HEK293 (cell line): ENCODE data around the gene DYNLT3.

Experiments
- CTCF ChIA-PET: fragments of 350-600 bp; formaldehyde crosslinking; extraction: SDS; loops from one replicate; lab custom pipeline; 2021; ENCODE audit warnings: antibody characterized with exemption; lab: Yijun Ruan, JAX
- POLR2A ChIA-PET: fragments of 300-600 bp; formaldehyde crosslinking; extraction: SDS; loops from one replicate; lab custom pipeline; 2020; ENCODE audit warnings: antibody characterized with exemption, inconsistent platforms; lab: Yijun Ruan, JAX
- H3K27ac ChIP-seq: fragments of 200-500 bp; sonication (Bioruptor generic); 2 replicates; pipeline ENCODE4 v1.5.1; 2014; ENCODE audit warnings: low read depth, low read length, control low read depth, inconsistent platforms; ENCODE audit errors: extremely low read depth
- H3K36me3 ChIP-seq, 2 experiments: fragments of 200-500 bp in 1 of 2; sonication (Bioruptor generic) in 1 of 2; 1 replicate in 1 of 2; 2 replicates in 1 of 2; pipeline ENCODE4 v1.5.1; 2014 to 2017; ENCODE audit warnings: inconsistent platforms in 2 of 2, low read length in 2 of 2; ENCODE audit not compliant: control insufficient read depth in 2 of 2, insufficient read depth in 1 of 2
- H3K4me1 ChIP-seq: fragments of 200-500 bp; sonication (Bioruptor generic); 2 replicates; pipeline ENCODE4 v1.5.1; 2014; ENCODE audit warnings: mild to moderate bottlenecking, low read length, inconsistent platforms; ENCODE audit not compliant: control insufficient read depth, insufficient read depth
- H3K4me3 ChIP-seq: 2 replicates; pipeline ENCODE4 v1.5.1; 2011; ENCODE audit warnings: low read depth, mild to moderate bottlenecking, control low read depth, low read length, moderate library complexity
- H3K9me3 ChIP-seq: fragments of 200-500 bp; sonication (Bioruptor generic); 2 replicates; pipeline ENCODE4 v1.5.1; 2014; ENCODE audit warnings: low read depth, low read length, inconsistent platforms; ENCODE audit not compliant: control insufficient read depth, insufficient read depth
- GLI2 ChIP-seq: fragments of 450-650 bp; formaldehyde crosslinking; IDR thresholded peaks from 2 replicates; pipeline ENCODE4; 2017; ENCODE audit warnings: missing biosample characterization, missing genetic modification characterization, low read depth, borderline replicate concordance
- KLF9 ChIP-seq: fragments of 450-650 bp; formaldehyde crosslinking; IDR thresholded peaks from 2 replicates; pipeline ENCODE4 v1.5.1; 2016; ENCODE audit warnings: missing biosample characterization, missing genetic modification characterization, low read depth
- OSR2 ChIP-seq: fragments of 450-650 bp; formaldehyde crosslinking; IDR thresholded peaks from 2 replicates; pipeline ENCODE4 v1.5.1; 2016; ENCODE audit warnings: missing biosample characterization, missing genetic modification characterization
- ZFHX2 ChIP-seq: fragments of 450-650 bp; formaldehyde crosslinking; conservative IDR thresholded peaks from 2 replicates; pipeline ENCODE4 v1.5.1; 2016; ENCODE audit warnings: missing biosample characterization, missing genetic modification characterization
- ZNF223 ChIP-seq: fragments of 450-650 bp; formaldehyde crosslinking; IDR thresholded peaks from 2 replicates; pipeline ENCODE4 v1.5.1; 2016; ENCODE audit warnings: missing biosample characterization, missing genetic modification characterization
- ZNF311 ChIP-seq: fragments of 450-650 bp; formaldehyde crosslinking; IDR thresholded peaks from 2 replicates; pipeline ENCODE4 v1.5.1; 2017; ENCODE audit warnings: missing biosample characterization, missing genetic modification characterization, borderline replicate concordance
- ZNF324 ChIP-seq: fragments of 450-650 bp; formaldehyde crosslinking; IDR thresholded peaks from 2 replicates; pipeline ENCODE4 v1.5.1; 2016; ENCODE audit warnings: missing biosample characterization, missing genetic modification characterization
- ZNF335 ChIP-seq: fragments of 450-650 bp; formaldehyde crosslinking; conservative IDR thresholded peaks from 2 replicates; pipeline ENCODE4 v1.5.1; 2016; ENCODE audit warnings: missing biosample characterization, missing genetic modification characterization
- ZNF521 ChIP-seq: fragments of 450-650 bp; formaldehyde crosslinking; IDR thresholded peaks from 2 replicates; pipeline ENCODE4 v1.5.1; 2017; ENCODE audit warnings: missing biosample characterization, mild to moderate bottlenecking, missing genetic modification characterization
- ZNF610 ChIP-seq: fragments of 450-650 bp; formaldehyde crosslinking; IDR thresholded peaks from 2 replicates; pipeline ENCODE4 v1.5.1; 2016; ENCODE audit warnings: missing biosample characterization, missing genetic modification characterization, borderline replicate concordance
- ZNF621 ChIP-seq: fragments of 450-650 bp; formaldehyde crosslinking; IDR thresholded peaks from 2 replicates; pipeline ENCODE4 v1.5.1; 2017; ENCODE audit warnings: missing biosample characterization, missing genetic modification characterization
- ZNF624 ChIP-seq: fragments of 450-650 bp; formaldehyde crosslinking; IDR thresholded peaks from 2 replicates; pipeline ENCODE4 v1.5.1; 2017; ENCODE audit warnings: missing biosample characterization, missing genetic modification characterization
- ZNF707 ChIP-seq: fragments of 450-650 bp; formaldehyde crosslinking; IDR thresholded peaks from 2 replicates; pipeline ENCODE4 v1.5.1; 2016; ENCODE audit warnings: missing biosample characterization, missing genetic modification characterization
- ZNF76 ChIP-seq: fragments of 450-650 bp; formaldehyde crosslinking; IDR thresholded peaks from 2 replicates; pipeline ENCODE4; 2016; ENCODE audit warnings: low read depth, missing biosample characterization, missing genetic modification characterization, borderline replicate concordance
- ZSCAN30 ChIP-seq: fragments of 450-650 bp; IDR thresholded peaks from 2 replicates; pipeline ENCODE4 v1.5.1; 2018; ENCODE audit warnings: missing biosample characterization, mild to moderate bottlenecking, missing genetic modification characterization, moderate library complexity
- TF ChIP-seq, protein P1 (sequence below): fragments of 450-650 bp; formaldehyde crosslinking; IDR thresholded peaks from 2 replicates; pipeline ENCODE4 v1.5.1; 2016; ENCODE audit warnings: missing biosample characterization, missing genetic modification characterization
- TF ChIP-seq, protein P2 (sequence below): fragments of 450-650 bp; formaldehyde crosslinking; IDR thresholded peaks from 2 replicates; pipeline ENCODE4 v1.5.1; 2016; ENCODE audit warnings: missing biosample characterization, missing genetic modification characterization
- TF ChIP-seq, protein P3 (sequence below): fragments of 450-650 bp; formaldehyde crosslinking; conservative IDR thresholded peaks from 2 replicates; pipeline ENCODE4 v1.5.1; 2016; ENCODE audit warnings: low read depth, missing biosample characterization, missing genetic modification characterization
- TF ChIP-seq, protein P4 (sequence below): fragments of 450-650 bp; formaldehyde crosslinking; IDR thresholded peaks from 2 replicates; pipeline ENCODE4 v1.5.1; 2016; ENCODE audit warnings: missing biosample characterization, missing genetic modification characterization, borderline replicate concordance
- TF ChIP-seq, protein P5 (sequence below): fragments of 450-650 bp; formaldehyde crosslinking; IDR thresholded peaks from 2 replicates; pipeline ENCODE4 v1.5.1; 2016; ENCODE audit warnings: missing biosample characterization, missing genetic modification characterization

Gene DYNLT3

DNA sequence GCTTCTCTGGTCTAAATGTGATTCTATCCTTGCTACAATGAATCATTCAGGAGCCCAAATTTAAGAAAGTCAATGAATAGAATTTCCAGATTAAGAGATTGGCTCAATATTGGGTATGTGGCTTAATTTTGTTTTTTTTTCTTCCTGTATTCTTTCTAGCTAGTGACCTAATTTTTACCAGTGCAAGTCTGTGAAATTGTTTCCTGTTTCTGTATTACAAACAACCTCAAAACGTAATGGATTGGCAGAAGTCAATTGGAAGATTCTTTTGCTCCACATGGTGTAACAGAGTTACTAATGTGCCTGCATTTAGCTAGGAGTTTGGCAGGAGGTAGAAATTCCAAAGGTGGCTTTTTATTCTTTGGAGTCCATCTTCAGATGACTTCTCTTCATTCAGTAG is 17.6 kb downstream of the DYNLT3 start:
- no peaks in the 10 kb centered on the region for H3K4me1 ChIP-seq
- no peaks in the 10 kb centered on the region for H3K9me3 ChIP-seq
- no peak overlapping the region for H3K27ac ChIP-seq
- H3K36me3 ChIP-seq, result no peaks in the 10 kb centered on the region
- no peak overlapping the region for H3K4me3 ChIP-seq
- CTCF ChIA-PET, result interaction anchor here (0.6 to 1.6 kb wide), 5 partner anchors 86 to 497 kb away, joined by 3 to 4 read pairs (median 3); partner anchors contain the start of gene RPGR
- TF ChIP-seq GLI2 (tag by site-specific recombination), result no peak
- TF ChIP-seq ZFHX2, result no peak
- TF ChIP-seq ZNF624 (tag by site-specific recombination), result no peak
- TF ChIP-seq ZNF707 (tag by site-specific recombination), result no peak
- TF ChIP-seq ZNF610 (tag by site-specific recombination), result no peak
- no peak for TF ChIP-seq ZNF311 (tag by site-specific recombination)
- TF ChIP-seq ZNF335 (tag by site-specific recombination), result no peak
- no peak for TF ChIP-seq ZNF223 (tag by site-specific recombination)
- no peak for TF ChIP-seq ZNF76 (tag by site-specific recombination)
- TF ChIP-seq OSR2 (tag by site-specific recombination), result no peak
- no peak for TF ChIP-seq ZNF324
- no peak for TF ChIP-seq KLF9 (tag by site-specific recombination)
- no peak for TF ChIP-seq ZSCAN30
- TF ChIP-seq, protein P1, sequence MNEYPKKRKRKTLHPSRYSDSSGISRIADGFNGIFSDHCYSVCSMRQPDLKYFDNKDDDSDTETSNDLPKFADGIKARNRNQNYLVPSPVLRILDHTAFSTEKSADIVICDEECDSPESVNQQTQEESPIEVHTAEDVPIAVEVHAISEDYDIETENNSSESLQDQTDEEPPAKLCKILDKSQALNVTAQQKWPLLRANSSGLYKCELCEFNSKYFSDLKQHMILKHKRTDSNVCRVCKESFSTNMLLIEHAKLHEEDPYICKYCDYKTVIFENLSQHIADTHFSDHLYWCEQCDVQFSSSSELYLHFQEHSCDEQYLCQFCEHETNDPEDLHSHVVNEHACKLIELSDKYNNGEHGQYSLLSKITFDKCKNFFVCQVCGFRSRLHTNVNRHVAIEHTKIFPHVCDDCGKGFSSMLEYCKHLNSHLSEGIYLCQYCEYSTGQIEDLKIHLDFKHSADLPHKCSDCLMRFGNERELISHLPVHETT (tag by site-specific recombination), result no peak
- TF ChIP-seq, protein P2, sequence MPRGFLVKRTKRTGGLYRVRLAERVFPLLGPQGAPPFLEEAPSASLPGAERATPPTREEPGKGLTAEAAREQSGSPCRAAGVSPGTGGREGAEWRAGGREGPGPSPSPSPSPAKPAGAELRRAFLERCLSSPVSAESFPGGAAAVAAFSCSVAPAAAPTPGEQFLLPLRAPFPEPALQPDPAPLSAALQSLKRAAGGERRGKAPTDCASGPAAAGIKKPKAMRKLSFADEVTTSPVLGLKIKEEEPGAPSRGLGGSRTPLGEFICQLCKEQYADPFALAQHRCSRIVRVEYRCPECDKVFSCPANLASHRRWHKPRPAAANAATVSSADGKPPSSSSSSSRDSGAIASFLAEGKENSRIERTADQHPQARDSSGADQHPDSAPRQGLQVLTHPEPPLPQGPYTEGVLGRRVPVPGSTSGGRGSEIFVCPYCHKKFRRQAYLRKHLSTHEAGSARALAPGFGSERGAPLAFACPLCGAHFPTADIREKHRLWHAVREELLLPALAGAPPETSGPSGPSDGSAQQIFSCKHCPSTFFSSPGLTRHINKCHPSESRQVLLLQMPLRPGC (tag by site-specific recombination), result no peak
- no peak for TF ChIP-seq ZNF521 (tag by site-specific recombination)
- TF ChIP-seq, protein P3, sequence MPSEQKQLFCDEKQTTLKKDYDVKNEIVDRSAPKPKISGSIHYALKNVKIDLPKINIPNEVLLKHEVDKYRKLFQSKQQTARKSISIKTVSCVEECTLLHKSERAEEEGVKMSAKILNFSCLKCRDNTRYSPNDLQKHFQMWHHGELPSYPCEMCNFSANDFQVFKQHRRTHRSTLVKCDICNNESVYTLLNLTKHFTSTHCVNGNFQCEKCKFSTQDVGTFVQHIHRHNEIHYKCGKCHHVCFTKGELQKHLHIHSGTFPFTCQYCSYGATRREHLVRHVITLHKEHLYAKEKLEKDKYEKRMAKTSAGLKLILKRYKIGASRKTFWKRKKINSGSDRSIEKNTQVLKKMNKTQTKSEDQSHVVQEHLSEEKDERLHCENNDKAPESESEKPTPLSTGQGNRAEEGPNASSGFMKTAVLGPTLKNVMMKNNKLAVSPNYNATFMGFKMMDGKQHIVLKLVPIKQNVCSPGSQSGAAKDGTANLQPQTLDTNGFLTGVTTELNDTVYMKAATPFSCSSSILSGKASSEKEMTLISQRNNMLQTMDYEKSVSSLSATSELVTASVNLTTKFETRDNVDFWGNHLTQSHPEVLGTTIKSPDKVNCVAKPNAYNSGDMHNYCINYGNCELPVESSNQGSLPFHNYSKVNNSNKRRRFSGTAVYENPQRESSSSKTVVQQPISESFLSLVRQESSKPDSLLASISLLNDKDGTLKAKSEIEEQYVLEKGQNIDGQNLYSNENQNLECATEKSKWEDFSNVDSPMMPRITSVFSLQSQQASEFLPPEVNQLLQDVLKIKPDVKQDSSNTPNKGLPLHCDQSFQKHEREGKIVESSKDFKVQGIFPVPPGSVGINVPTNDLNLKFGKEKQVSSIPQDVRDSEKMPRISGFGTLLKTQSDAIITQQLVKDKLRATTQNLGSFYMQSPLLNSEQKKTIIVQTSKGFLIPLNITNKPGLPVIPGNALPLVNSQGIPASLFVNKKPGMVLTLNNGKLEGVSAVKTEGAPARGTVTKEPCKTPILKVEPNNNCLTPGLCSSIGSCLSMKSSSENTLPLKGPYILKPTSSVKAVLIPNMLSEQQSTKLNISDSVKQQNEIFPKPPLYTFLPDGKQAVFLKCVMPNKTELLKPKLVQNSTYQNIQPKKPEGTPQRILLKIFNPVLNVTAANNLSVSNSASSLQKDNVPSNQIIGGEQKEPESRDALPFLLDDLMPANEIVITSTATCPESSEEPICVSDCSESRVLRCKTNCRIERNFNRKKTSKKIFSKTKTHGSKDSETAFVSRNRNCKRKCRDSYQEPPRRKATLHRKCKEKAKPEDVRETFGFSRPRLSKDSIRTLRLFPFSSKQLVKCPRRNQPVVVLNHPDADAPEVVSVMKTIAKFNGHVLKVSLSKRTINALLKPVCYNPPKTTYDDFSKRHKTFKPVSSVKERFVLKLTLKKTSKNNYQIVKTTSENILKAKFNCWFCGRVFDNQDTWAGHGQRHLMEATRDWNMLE (tag by site-specific recombination), result no peak
- TF ChIP-seq, protein P4, sequence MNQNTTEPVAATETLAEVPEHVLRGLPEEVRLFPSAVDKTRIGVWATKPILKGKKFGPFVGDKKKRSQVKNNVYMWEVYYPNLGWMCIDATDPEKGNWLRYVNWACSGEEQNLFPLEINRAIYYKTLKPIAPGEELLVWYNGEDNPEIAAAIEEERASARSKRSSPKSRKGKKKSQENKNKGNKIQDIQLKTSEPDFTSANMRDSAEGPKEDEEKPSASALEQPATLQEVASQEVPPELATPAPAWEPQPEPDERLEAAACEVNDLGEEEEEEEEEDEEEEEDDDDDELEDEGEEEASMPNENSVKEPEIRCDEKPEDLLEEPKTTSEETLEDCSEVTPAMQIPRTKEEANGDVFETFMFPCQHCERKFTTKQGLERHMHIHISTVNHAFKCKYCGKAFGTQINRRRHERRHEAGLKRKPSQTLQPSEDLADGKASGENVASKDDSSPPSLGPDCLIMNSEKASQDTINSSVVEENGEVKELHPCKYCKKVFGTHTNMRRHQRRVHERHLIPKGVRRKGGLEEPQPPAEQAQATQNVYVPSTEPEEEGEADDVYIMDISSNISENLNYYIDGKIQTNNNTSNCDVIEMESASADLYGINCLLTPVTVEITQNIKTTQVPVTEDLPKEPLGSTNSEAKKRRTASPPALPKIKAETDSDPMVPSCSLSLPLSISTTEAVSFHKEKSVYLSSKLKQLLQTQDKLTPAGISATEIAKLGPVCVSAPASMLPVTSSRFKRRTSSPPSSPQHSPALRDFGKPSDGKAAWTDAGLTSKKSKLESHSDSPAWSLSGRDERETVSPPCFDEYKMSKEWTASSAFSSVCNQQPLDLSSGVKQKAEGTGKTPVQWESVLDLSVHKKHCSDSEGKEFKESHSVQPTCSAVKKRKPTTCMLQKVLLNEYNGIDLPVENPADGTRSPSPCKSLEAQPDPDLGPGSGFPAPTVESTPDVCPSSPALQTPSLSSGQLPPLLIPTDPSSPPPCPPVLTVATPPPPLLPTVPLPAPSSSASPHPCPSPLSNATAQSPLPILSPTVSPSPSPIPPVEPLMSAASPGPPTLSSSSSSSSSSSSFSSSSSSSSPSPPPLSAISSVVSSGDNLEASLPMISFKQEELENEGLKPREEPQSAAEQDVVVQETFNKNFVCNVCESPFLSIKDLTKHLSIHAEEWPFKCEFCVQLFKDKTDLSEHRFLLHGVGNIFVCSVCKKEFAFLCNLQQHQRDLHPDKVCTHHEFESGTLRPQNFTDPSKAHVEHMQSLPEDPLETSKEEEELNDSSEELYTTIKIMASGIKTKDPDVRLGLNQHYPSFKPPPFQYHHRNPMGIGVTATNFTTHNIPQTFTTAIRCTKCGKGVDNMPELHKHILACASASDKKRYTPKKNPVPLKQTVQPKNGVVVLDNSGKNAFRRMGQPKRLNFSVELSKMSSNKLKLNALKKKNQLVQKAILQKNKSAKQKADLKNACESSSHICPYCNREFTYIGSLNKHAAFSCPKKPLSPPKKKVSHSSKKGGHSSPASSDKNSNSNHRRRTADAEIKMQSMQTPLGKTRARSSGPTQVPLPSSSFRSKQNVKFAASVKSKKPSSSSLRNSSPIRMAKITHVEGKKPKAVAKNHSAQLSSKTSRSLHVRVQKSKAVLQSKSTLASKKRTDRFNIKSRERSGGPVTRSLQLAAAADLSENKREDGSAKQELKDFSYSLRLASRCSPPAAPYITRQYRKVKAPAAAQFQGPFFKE, result no peak
- TF ChIP-seq, protein P5, sequence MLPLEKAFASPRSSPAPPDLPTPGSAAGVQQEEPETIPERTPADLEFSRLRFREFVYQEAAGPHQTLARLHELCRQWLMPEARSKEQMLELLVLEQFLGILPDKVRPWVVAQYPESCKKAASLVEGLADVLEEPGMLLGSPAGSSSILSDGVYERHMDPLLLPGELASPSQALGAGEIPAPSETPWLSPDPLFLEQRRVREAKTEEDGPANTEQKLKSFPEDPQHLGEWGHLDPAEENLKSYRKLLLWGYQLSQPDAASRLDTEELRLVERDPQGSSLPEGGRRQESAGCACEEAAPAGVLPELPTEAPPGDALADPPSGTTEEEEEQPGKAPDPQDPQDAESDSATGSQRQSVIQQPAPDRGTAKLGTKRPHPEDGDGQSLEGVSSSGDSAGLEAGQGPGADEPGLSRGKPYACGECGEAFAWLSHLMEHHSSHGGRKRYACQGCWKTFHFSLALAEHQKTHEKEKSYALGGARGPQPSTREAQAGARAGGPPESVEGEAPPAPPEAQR (tag by site-specific recombination), result no peak
- TF ChIP-seq ZNF621 (tag by site-specific recombination), result no peak
- POLR2A ChIA-PET, result no interaction called here
